Esophagus muscularis mucosa (tissue), 4 donors: Measurements from ENCODE around the gene MYOZ1. TPM values are rescaled to one million over a fixed set of nuclear protein-coding genes. Genes with fewer than 3 reads are reported as not detected.
"Not testable (repeated sequence)": the region's sequence is repeated elsewhere in the genome, so short reads cannot be mapped to it uniquely, and the experiment has no call there.

Experiments
- DNase-seq: peaks from one replicate; pipeline ENCODE4 v3.0.0-alpha.2; 2017; ENCODE audit errors: extremely low spot score
- H3K27ac ChIP-seq, 4 donors: fragments of 200-600 bp; sonication (generic); replicated peaks in 1 of 4; 1 replicate in 3 of 4; 2 replicates in 1 of 4; pipeline ENCODE4 v1.5.1; 2016 to 2019; ENCODE audit warnings: mild to moderate bottlenecking in 1 of 4
- H3K27me3 ChIP-seq, 4 donors: fragments of 200-600 bp; sonication (generic); one replicate each; pipeline versions ENCODE4 v1.5.1 to v1.6.0; 2016 to 2019
- H3K36me3 ChIP-seq, 4 donors: fragments of 200-600 bp; sonication (generic); one replicate each; pipeline ENCODE4 v1.5.1; 2016 to 2019
- H3K4me1 ChIP-seq, 4 donors: fragments of 200-600 bp; sonication (generic); one replicate each; pipeline ENCODE4 v1.5.1; 2016 to 2019
- H3K4me3 ChIP-seq, 4 donors: fragments of 200-600 bp; sonication (generic); 1 replicate in 2 of 4; 2 replicates in 2 of 4; pipeline ENCODE4 v1.5.1; 2016 to 2019; ENCODE audit warnings: mild to moderate bottlenecking in 4 of 4, moderate library complexity in 1 of 4
- H3K9me3 ChIP-seq, 4 donors: fragments of 200-600 bp; sonication (generic); 1 replicate in 3 of 4; 2 replicates in 1 of 4; pipeline ENCODE4 v1.5.1; 2016 to 2019
- EP300 ChIP-seq: sonication (generic); formaldehyde crosslinking; IDR thresholded peaks from one replicate; pipeline ENCODE4 v1.6.1; 2017; ENCODE audit warnings: antibody characterized with exemption
- POLR2A ChIP-seq: fragments of 450-650 bp; IDR thresholded peaks from one replicate; pipeline ENCODE4 v1.6.1; 2017; ENCODE audit warnings: antibody characterized with exemption, moderate library complexity, mild to moderate bottlenecking, low read depth
- POLR2AphosphoS5 ChIP-seq, 2 donors: sonication (generic); formaldehyde crosslinking; IDR thresholded peaks; one replicate each; pipeline ENCODE4 v1.6.1; 2017; ENCODE audit warnings: antibody characterized with exemption in 2 of 2
- WGBS: methylation state at CpG from one replicate; pipeline ENCODE4 v1.1.5; 2018; 5-methylcytosine and 5-hydroxymethylcytosine counted together
- intact Hi-C: fragments of 100-400 bp; cut with DNase I; formaldehyde crosslinking; loops from one replicate; pipeline ENCODE4 v1.15.1; 2023
- total RNA-seq, 4 donors: library from RNA; depleted of rRNA; stranded (reverse); fragments of >200 nt; gene quantifications; one replicate each; pipeline versions ENCODE4 v1.1.0 to v1.2.1, GENCODE V29; 2016
- TF ChIP-seq, protein P1 (sequence below), 3 experiments: fragments of 200-600 bp in 2 of 3; fragments of 450-650 bp in 1 of 3; sonication (generic) in 2 of 3; IDR thresholded peaks; one replicate each; pipeline ENCODE4 v1.5.1; 2017 to 2019; ENCODE audit warnings: antibody characterized with exemption in 3 of 3, mild to moderate bottlenecking in 2 of 3, moderate library complexity in 1 of 3

The MYOZ1 gene, protein sequence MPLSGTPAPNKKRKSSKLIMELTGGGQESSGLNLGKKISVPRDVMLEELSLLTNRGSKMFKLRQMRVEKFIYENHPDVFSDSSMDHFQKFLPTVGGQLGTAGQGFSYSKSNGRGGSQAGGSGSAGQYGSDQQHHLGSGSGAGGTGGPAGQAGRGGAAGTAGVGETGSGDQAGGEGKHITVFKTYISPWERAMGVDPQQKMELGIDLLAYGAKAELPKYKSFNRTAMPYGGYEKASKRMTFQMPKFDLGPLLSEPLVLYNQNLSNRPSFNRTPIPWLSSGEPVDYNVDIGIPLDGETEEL
- total RNA-seq: under 1 TPM in 2 of 4 donors, not detected in 2; 0.17 to 0.29 TPM

DNA sequence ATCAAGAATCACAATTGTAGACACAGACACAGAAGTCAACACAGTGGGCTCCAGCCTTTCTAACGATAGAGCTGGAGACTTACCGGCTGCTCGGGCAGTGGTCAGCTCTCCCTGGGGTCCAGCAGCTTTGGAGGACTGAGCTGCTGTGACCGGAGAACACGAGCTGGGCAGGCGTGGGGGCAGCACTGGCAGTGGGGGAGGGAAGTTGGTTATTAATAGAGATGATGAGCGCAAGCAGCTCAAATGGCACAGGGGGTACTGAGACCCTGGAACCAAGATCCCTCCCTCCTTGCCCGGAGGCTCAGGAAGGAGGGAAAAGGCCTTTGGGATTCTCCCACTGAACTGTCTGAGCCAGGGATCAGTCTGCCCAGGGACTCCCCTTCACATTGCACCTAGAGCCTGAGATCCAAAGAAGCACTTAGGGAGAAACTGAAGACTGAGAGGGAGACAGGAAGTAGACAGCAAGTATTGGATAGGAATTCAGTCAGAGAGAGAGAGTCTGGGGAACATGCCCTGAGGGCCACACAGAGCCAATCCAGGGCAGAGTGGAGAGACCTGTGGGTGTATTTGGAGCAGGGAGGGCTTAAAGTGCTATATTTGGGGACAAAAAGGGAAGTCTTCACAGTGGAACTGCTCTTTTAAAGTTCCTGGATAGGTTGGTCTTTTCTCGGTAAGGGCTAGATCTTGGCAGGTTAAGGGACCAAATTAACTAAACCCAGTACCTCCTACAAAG lies at the start of gene MYOZ1:
Gene MYOZ1, minus strand, starts transcription at position 147 of the 733 bp plus-strand sequence. CDS start 1,457 bp downstream, outside the sequence.
- no peak for TF ChIP-seq POLR2AphosphoS5 (IDR thresholded peaks at IDR 0.05)
- TF ChIP-seq, protein P1, sequence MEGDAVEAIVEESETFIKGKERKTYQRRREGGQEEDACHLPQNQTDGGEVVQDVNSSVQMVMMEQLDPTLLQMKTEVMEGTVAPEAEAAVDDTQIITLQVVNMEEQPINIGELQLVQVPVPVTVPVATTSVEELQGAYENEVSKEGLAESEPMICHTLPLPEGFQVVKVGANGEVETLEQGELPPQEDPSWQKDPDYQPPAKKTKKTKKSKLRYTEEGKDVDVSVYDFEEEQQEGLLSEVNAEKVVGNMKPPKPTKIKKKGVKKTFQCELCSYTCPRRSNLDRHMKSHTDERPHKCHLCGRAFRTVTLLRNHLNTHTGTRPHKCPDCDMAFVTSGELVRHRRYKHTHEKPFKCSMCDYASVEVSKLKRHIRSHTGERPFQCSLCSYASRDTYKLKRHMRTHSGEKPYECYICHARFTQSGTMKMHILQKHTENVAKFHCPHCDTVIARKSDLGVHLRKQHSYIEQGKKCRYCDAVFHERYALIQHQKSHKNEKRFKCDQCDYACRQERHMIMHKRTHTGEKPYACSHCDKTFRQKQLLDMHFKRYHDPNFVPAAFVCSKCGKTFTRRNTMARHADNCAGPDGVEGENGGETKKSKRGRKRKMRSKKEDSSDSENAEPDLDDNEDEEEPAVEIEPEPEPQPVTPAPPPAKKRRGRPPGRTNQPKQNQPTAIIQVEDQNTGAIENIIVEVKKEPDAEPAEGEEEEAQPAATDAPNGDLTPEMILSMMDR (IDR thresholded peaks at IDR 0.05): no peak
- TF ChIP-seq EP300: no peak
- TF ChIP-seq POLR2A: no peak
- Histone ChIP-seq H3K4me1 (peaks cover 2 to 10% (median 4%) of the 10 kb centered on the region in 4 donors), H3K4me3 (no peak within 1 kb of the TSS), H3K27me3 (no peaks in the 10 kb centered on the region), H3K36me3 (no peaks in the 10 kb centered on the region), H3K27ac (no peak within 1 kb of the TSS), H3K9me3 (no peaks in the 10 kb centered on the region)
- DNase-seq: no peak
- 72% methylated on average over 9 of the region's 9 CpGs for WGBS
- intact Hi-C loops: no loop called here

DNA sequence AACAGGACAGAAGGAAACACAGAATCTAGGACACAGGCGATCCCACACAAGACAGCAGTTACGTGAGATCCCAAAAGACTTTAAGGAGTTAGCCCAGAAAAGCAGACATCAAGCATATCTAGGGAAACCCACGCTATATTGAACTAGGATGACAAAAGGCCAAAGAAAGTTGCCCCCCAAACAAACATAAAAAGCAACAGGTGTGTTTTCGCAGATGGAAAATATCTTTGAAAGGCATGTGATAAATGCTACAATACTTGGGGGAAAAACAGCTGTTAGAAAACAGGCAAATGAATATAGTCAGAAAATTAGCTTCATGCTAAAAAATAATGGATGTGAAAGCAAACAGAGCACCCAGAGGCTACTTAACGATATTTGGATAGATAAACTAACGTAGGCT lies 49.5 kb upstream of the MYOZ1 start:
- WGBS: 94% methylated on average over 6 of the region's 6 CpGs
- peaks cover 0 to 24% (median 7%) of the 10 kb centered on the region in 4 donors for H3K36me3 ChIP-seq
- H3K4me1 ChIP-seq, H3K27me3 ChIP-seq, H3K27ac ChIP-seq, H3K4me3 ChIP-seq, DNase-seq, H3K9me3 ChIP-seq, intact Hi-C loops: not testable (repeated sequence)

DNA sequence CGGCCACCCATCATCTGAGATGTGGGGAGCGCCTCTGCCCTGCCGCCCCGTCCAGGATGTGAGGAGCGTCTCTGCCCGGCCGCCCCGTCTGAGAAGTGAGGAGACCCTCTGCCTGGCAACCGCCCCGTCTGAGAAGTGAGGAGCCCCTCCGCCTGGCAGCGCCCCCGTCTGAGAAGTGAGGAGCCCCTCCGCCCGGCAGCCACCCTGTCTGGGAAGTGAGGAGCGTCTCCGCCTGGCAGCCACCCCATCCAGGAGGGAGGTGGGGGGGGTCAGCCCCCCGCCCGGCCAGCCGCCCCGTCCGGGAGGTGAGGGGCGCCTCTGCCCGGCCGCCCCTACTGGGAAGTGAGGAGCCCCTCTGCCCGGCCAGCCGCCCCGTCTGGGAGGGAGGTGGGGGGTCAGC lies 48.3 kb upstream of the MYOZ1 start:
- H3K36me3 ChIP-seq: peaks cover 0 to 27% (median 8%) of the 10 kb centered on the region in 4 donors
- H3K9me3 ChIP-seq, H3K27me3 ChIP-seq, H3K4me3 ChIP-seq, DNase-seq, H3K4me1 ChIP-seq, H3K27ac ChIP-seq, intact Hi-C loops: not testable (repeated sequence)
- WGBS: 95% methylated on average over 4 of the region's 28 CpGs

DNA sequence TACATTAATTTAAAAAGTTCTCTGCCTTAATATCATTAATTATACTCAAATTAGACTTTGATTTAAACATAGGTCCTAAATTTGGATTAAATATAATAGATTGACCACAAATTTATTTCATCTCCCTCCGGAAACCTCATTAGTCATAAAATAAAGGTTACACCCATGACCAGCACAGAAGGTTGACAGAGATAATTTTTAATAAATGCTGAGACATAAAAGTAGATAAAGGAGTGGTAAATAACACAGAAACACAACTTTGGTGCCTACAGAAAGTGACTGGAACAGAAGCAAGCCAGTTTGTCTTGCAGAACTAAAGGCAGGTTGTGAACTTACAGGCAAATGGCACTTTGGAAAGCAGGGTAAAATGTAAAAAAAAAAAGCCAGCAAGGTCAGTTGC lies 46.4 kb upstream of the MYOZ1 start:
- H3K4me1 ChIP-seq, DNase-seq, H3K27me3 ChIP-seq, H3K4me3 ChIP-seq, intact Hi-C loops, H3K27ac ChIP-seq, H3K9me3 ChIP-seq: not testable (repeated sequence)
- H3K36me3 ChIP-seq: peaks cover 0 to 22% (median 6%) of the 10 kb centered on the region in 4 donors
- WGBS: 84% methylated on average over 1 of the region's 1 CpG

DNA sequence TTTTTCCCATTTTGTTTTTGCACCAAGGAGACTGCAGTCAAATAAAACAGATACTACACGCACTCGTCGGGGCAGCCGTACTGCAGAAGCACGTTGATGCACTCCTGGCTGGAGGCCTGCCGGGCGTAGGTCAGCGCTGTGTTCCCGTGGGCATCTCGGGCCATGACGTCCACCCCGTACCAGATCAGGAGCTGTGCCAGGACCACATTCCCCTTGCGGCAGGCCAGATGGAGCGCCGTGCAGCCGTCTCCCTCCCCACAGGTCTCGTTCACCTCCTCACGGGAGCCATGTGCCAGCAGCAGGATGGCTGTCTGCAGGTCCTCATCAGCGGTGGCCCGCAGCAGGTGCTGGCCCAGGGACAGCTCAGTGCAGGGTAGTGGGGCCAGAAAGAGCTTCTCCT lies 33.3 kb upstream of the MYOZ1 start:
- DNase-seq, H3K27me3 ChIP-seq, H3K4me1 ChIP-seq, H3K9me3 ChIP-seq, H3K27ac ChIP-seq, intact Hi-C loops, H3K4me3 ChIP-seq, H3K36me3 ChIP-seq: not testable (repeated sequence)
- WGBS: no CpG with 5 or more reads among the region's 20 CpGs

DNA sequence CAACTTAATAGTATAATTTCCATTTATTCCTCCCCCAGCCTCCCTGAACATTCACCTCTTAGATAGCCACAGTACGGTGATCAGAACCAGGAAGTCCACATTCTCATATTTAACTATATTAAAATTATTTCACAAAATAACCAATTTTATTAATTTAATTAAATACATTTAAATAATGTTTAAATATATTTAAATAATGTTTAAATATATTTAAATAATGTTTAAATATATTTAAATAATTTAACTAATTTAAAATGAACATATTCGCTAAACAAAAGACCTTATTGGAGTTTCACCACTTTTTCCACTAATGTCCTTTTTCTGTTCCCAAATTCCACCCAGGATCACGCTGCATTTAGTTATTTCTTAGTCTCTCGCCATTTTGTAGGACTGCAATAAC lies 27.1 kb upstream of the MYOZ1 start:
- H3K27ac ChIP-seq, intact Hi-C loops, H3K27me3 ChIP-seq, H3K36me3 ChIP-seq, H3K4me3 ChIP-seq, H3K9me3 ChIP-seq, DNase-seq, H3K4me1 ChIP-seq: not testable (repeated sequence)
- WGBS: 88% methylated on average over 4 of the region's 4 CpGs

DNA sequence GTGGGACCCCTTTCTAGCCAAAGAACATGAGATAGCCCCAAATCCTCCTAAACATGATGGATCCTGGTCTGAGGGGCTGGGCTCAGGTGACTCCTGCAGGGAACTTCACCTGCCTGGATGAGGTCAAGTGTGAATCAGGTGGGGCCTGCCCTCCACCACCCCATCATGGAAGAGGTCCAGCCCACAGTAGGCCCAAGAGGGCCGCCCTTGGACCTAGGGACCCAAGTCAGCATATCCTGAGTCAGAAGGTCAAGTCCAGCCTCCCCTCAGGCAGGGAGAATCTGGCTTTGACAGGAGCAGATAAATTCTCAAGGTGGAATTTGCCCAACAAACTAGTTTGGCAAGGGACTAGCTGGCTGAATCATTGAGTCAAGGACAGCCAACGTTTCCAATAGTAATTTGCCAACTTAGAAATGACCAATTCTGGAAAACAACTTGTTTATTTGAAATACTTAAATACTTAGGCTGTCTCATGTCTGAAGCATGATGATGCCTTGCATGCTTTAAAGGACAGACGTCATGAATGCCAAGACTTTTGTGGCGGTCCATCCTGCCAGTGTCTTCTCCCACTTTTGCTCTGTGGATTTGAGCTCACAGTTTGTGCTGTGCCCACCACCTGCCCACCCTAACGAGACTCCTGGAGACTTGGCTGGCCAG lies 25.0 kb upstream of the MYOZ1 start:
- H3K4me1 ChIP-seq: not testable (repeated sequence)
- WGBS: 51% methylated on average over 3 of the region's 5 CpGs

DNA sequence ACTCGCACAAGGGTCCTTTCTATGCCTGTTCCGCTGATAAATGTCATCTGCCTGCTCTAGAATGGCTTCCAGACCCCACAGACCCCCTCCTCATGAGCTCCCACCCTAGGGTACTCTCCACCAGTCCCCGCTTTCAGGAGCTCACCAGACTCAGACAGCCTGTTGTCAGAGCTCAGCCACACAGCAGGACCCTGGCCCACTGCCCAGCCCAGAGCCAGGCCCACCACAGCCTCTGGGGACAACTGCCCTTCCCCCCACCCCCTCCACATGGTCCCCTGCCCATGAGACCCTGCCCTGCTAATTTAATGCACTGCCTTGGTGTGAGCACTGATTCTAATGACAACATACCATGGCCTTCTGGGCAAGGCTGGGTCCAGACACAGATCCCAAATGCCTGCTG lies 24.3 kb upstream of the MYOZ1 start:
- H3K4me1 ChIP-seq, H3K9me3 ChIP-seq, intact Hi-C loops, DNase-seq, H3K4me3 ChIP-seq, H3K27ac ChIP-seq, H3K27me3 ChIP-seq, H3K36me3 ChIP-seq: not testable (repeated sequence)
- 80% methylated on average over 3 of the region's 3 CpGs for WGBS

More for the DNA sequence above, 25.0 kb upstream of the MYOZ1 start:
- H3K9me3 ChIP-seq, H3K27me3 ChIP-seq, H3K27ac ChIP-seq, intact Hi-C loops, DNase-seq, H3K36me3 ChIP-seq, H3K4me3 ChIP-seq: not testable (repeated sequence)

DNA sequence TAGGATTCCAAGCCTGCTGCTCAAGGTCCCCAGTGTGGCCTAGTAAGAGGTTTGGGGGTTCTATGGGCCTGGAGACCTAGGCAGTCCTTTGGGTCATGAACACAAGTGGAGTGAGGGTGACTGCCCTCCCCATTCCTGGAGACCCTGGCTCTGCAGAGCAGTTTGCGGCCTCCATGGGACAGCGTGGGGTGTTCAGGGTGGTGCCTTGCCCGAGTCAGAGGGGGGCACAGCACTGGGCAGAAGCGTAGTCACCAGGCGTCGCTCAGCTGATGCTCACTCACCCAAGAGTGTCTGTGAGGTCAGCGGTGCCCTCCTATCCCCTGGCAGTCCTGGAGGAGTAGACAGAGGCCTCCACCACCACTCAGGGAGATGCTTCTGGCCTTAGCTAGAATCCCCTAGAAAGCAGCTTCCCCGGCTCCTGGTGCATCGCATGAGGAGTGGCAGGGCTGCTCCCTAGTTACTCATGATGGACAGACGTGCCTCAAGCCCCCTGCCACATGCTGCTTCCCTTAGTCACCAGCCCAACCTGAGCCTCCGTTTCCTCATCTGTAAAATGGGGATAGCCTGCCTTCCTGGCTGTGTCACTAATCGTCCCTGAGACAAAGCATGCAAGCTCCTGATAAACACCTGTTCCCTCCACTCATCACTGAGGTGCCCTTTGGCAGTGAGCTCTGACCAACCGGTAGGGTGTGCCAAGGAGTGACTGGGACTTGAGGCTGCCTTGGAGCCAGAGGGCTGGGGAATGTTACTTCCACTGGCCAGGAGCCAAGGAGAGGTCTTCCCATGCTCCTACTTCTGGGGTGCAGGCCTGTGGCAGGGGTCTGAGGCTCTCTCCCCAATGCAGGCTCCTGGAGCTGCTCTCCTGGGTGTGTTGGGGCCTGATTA lies 23.1 kb upstream of the MYOZ1 start:
- H3K36me3 ChIP-seq, H3K27ac ChIP-seq, H3K4me1 ChIP-seq, H3K4me3 ChIP-seq, H3K9me3 ChIP-seq, DNase-seq, intact Hi-C loops, H3K27me3 ChIP-seq: not testable (repeated sequence)
- WGBS: 75% methylated on average over 6 of the region's 13 CpGs

DNA sequence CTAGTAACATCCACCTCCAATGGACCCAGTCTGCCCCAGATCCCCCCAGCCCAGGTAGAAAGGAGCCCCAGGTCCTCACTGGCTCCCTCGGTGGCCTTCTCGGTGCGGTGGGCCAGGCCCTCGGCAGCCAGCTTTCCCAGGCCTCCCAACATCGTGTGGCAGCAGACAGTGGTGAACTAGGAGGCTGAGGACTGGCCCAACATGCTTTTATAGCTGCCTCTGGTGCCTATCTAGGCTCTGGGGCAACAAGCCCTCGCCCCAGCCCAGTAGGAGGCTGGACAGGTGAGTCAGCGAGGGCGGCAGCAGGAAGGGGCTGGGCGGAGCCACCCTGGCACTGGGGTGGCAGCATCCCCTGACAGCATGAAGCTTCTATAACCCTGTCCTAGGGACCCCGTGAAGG lies 22.3 kb upstream of the MYOZ1 start:
- H3K27me3 ChIP-seq, intact Hi-C loops, H3K4me1 ChIP-seq, H3K36me3 ChIP-seq, H3K27ac ChIP-seq, H3K9me3 ChIP-seq, DNase-seq, H3K4me3 ChIP-seq: not testable (repeated sequence)
- no CpG with 5 or more reads among the region's 10 CpGs for WGBS
